Stimulated activated CD4-positive, alpha-beta T cell treated with anti-CD3 and anti-CD28 coated beads, Interleukin-2, amount 100 ng/mL, for 4 hours (primary cell): ENCODE measurements around the gene HPS5.
"Not testable (repeated sequence)": the region's sequence is repeated elsewhere in the genome, so short reads cannot be mapped to it uniquely, and the experiment has no call there.

Source experiments
- DNase-seq: peaks from one replicate; pipeline ENCODE4 v3.0.0-alpha.2; 2020; ENCODE audit warnings: low read depth

The HPS5 gene, protein sequence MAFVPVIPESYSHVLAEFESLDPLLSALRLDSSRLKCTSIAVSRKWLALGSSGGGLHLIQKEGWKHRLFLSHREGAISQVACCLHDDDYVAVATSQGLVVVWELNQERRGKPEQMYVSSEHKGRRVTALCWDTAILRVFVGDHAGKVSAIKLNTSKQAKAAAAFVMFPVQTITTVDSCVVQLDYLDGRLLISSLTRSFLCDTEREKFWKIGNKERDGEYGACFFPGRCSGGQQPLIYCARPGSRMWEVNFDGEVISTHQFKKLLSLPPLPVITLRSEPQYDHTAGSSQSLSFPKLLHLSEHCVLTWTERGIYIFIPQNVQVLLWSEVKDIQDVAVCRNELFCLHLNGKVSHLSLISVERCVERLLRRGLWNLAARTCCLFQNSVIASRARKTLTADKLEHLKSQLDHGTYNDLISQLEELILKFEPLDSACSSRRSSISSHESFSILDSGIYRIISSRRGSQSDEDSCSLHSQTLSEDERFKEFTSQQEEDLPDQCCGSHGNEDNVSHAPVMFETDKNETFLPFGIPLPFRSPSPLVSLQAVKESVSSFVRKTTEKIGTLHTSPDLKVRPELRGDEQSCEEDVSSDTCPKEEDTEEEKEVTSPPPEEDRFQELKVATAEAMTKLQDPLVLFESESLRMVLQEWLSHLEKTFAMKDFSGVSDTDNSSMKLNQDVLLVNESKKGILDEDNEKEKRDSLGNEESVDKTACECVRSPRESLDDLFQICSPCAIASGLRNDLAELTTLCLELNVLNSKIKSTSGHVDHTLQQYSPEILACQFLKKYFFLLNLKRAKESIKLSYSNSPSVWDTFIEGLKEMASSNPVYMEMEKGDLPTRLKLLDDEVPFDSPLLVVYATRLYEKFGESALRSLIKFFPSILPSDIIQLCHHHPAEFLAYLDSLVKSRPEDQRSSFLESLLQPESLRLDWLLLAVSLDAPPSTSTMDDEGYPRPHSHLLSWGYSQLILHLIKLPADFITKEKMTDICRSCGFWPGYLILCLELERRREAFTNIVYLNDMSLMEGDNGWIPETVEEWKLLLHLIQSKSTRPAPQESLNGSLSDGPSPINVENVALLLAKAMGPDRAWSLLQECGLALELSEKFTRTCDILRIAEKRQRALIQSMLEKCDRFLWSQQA

DNA sequence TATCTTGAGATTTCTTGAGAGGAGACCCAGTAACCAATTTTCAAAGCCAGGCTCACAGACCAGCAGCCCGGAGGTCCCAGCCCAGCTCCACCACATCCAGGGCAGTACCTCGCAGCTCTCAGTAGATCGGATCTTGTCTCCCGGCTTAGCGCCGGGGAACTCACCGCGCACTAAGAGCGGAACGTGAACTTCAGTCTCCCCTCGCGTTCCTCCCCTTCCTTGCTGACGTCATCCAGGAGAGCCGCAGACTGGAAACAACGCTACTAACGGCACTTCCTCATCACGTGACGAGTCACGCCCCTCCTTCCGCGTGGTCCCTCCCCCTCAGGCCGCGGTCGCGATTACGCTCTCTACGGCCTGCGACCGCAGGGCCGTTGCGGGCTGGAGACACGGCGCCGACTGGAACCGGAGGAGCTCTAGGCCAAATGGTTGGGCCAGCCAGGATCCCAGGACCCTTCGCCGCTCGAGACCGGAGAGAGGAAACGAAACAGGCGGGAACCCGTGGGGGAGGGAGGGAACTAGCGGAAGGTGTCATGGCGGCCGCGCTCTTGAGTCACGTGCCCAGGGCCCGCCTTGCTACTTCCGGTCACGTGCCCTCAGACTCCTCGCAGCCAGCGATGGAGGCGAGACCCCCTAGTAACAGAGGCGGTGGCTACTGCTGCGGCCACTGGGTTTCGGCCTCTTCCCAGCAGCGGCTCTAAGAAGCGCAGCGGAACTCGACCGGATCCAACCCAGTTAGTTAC lies at the start of gene HPS5, which contains the start of gene GTF2H1:
TSS of gene HPS5 (minus strand) at position 172 of the 743 bp plus-strand sequence. CDS start 4,282 bp downstream, outside the sequence.
TSS of gene GTF2H1 (plus strand) at position 599 of the 743 bp plus-strand sequence. CDS start 10,508 bp downstream, outside the sequence.
- DNase-seq, result peak; percentile 95

DNA sequence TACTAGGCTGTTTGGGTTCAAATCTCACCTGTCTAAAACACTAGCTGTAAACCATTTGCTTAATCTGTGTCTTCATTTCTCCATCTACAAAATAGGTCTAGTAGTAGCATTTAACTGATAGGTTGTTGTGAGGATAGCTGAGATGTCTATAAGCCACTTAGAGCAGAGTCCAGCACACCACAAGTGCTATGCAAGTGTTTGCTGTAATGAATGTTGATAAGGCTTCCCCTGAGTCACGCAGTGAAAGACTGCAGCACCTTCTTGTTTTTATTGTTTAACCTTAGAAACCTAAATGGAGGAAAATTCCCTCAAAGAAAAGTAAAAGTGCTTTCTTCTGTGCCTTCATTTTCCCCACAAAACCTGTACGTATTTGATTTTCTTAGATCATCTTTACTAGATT lies 49.3 kb upstream of the HPS5 start:
- DNase-seq, result no peak

DNA sequence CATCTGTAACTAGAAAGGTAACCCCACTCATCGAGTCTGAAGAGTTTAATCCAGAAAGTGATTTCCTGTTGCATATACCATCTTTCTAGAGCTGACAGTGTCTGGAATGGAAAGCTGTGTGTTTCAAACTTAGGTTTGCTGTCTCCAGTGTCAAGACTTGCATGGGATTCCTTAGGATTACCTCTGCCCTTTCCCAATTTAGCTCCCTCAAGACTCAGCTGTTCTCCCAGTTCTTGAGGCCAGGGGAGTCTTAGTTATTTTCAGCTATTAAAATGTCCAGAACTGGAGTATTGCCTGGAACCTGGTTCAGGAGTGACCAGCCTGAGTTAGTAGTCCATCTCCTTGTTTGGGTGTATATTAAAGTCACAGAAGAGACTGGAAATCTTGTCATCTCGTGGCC lies 47.5 kb upstream of the HPS5 start:
- no peak for DNase-seq

DNA sequence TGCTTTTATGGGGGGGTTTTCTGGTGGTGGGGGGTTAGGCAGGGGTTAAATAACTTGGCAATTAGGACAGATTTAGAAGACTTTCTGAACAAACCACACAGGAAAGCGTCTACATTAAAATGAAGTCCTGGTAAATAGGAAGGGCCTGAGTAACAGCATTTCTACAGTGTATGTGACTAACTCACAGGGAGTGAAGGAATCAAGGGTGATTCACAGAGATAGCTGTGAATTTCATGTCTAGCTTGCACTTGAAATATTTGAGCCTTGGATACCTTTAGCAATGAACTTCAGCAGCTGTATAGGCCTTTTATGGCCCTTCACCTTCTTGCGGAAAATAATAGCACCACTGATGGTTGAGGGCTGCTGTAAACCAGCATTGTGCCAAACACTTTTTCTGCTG lies 46.3 kb upstream of the HPS5 start:
- no peak for DNase-seq

DNA sequence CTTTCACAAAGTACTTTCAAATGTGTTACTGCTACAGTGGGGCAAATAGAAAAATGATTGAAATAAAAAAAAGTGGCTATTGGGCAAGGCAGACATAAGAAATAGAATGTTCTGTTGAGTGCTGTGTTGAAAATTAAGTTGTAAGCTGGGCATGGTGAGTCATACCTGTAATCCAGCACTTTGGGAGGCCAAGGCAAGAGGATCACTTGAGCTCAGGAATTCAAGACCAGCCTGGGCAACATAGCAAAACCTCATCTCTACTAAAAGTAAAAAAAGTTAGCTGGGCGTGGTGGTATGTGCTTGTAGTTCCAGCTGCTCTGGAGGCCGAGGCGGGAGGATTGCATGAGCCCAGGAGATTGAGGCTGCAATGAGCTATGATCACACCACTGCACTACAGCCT lies 45.5 kb upstream of the HPS5 start:
- no peak for DNase-seq

DNA sequence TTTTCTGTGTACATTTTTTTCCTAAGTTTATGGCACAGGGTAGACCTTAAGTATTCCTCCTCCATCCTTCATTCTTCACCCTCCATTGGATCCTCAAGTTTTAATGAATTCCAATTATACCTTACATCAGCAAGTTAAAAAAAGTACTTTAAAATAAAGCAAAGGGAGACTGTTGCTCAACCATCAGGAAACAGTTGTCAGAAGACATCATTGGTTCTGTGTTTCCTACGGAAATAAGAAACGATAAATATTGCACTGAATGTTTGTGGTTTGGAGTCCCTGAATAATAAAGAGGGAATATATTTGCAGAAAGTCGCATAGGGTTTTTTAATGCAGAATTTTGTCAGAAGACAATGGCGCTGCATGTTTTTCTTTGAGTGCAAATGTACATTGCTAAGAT lies 44.3 kb upstream of the HPS5 start:
- DNase-seq, result no peak

DNA sequence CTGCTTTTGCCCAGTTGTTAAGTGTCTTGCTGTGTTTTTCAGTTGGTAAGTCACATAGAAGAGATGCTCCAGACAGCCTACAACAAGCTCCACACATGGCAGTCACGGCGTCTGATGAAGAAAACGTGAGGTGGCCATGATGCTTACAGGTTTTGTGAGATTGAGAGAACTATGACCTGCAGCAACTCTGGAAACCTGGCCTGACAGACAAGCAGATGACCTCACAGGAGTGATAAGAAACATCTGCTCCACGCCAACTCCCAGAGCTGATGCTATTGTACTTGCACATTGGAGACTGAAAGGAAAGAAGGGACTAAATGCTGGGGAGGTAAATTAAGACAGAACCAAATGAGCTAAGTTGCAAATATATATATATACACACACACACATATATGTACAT lies 43.8 kb upstream of the HPS5 start:
- DNase-seq, result no peak

DNA sequence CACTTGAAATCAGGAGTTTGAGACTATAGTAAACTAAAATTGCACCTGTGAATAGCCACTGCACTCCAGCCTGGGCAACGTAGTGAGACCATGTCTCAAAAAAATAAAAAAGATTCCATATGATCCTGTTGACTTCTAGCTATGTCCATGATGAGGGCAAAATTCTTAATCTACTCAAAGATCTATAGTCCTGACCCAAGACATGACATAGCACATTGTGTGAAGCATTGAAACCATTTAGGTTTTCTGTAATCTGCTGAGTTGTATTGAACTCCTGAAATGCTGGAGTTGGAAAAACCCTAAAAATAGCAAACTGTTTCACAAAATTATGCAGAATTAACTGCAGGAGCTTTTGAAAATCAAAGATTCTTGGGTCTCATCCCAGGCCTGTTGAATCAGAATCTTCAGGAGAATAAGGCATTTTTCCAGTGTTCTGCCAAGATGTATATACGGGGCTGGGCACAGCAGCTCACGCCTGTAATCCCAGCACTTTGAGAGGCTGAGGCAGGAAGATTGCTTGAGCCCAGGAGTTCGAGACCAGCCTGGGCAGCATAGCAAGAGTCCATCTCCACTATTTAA lies 42.6 kb upstream of the HPS5 start:
- DNase-seq, result no peak

DNA sequence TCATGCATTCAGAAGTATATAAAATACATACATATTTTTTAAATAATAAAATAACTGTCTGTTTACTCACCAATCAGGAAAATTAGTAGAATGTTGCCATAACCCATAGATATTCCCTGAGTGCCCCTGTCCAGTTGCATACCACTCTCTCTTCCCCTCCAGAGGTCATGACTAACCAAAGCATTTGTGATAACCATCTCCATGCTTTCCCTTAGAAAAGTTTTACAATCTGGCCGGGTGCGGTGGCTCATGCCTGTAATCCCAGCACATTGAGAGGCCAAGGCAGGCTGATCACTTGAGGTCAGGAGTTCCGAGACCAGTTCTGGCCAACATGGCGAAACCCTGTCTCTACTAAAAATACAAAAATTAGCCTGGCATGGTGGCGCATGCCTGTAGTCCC lies 39.2 kb upstream of the HPS5 start:
- no peak for DNase-seq

DNA sequence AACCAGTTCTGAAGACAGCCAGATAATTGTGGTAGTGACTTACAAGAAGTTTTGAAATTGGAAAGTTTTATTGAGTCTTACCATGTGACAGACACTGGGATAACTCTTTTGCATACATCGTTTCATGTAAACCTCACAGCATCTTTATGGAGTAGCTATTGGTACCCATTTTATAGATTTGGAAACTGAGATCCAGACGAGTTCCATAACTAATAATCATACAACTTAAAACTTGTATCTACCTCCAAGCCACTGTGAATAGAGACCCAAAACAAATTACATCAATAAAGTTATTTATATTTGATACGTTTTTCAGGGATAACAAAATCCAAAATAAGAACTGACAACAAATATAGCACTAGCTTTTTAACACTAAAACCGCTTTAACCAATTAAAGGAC lies 36.7 kb upstream of the HPS5 start:
- no peak for DNase-seq

DNA sequence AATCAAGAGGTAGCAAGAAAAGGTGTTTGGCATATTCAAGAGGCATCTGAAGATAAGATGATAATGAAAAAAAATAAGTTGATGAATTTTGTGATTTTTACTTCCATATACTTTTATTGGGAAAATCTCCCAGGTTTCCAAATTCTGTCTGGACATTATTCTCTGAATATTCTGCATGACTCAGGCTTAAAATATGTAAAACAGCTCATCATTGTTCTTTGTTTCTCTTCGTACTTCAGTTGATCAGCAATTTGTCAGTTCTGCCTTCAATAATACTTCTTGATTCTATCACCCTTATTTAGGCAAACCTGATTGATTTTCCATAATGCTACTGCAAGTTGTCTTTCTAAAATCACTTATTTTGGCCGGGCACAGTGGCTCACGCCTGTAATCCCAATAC lies 30.6 kb upstream of the HPS5 start:
- DNase-seq, result no peak

DNA sequence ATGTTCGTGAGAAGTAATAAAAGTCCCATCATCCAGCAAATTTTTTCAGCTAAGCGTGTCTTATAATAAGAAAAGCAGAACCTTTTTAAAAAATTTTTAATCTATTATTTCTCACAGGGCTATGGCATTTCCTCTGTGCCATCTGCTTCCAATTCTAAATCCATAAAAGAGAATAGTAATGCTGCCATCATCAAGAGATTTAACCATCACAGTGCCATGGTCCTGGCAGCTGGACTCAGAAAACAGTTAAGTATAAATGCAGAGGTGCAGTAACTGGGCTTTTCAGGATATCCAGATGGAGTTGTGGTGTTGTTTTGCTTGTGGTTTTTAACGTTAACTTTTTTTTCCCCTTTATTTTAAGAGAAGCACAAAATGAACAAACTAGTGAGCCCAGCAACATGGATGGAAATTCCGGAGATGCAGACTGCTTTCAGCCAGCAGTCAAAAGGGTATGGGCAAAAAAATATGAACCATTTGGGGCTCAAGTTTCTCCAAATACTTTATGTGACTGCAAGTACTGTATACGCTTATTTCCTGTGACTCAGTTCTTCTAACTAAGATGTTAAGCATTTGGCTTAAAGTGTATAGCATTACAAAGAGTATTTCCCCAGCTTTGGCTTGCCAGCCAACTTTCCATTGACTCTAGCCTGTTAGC lies 25.7 kb upstream of the HPS5 start:
- no peak for DNase-seq

DNA sequence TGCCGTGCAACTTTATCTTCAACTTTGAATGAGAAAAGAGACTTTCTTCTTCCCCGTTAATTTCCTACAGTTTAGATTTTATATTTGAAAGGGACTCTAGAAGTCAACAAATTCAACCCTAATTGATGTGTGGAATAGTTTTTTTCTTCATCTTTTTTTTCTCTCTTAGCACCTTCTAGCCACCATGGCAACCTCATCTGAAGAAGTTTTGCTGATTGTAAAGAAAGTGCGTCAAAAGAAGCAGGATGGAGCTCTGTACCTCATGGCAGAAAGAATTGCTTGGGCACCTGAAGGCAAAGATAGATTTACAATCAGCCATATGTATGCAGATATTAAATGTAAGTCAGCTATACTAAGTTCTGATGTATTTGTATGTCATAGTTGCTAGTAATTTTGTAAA lies 11.0 kb upstream of the HPS5 start:
- no peak for DNase-seq

DNA sequence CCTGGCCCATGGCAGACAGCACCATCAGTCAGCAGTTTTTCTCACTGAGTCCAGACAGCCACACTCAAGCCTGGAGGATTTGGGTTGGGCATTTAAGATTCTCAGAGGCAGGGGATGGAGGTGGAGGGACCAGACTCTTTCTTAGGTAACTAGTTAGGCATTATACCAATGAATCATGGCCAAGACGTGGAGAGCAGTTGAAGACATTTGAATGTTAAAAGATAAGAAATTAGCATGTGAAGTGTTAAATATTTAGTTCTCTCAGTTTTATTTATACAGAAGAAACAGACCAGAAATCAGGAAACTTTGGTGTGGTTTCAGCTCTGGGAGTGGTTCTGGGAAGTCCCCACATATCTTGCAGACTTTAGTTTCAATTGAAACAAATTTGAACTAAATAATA lies 10.4 kb upstream of the HPS5 start:
- DNase-seq, result no peak

DNA sequence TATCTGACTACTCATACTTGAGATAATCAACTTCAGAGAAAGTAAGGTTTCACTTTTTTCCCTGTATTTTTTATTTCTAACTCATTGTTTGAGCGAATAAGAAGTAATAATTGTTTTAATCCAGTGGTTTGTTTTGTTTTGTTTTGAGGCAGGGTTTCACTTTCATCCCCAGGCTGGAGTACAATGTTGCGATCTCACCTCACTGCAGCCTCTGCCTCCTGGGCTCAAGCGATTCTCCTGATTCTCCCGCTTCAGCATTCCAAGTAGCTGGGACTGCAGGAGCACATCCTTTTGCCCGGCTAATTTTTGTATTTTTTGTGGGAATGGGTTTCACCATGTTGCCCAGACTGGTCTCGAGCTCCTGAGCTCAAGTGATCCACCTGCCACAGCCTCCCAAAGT lies 9.0 kb upstream of the HPS5 start:
- DNase-seq, result no peak

DNA sequence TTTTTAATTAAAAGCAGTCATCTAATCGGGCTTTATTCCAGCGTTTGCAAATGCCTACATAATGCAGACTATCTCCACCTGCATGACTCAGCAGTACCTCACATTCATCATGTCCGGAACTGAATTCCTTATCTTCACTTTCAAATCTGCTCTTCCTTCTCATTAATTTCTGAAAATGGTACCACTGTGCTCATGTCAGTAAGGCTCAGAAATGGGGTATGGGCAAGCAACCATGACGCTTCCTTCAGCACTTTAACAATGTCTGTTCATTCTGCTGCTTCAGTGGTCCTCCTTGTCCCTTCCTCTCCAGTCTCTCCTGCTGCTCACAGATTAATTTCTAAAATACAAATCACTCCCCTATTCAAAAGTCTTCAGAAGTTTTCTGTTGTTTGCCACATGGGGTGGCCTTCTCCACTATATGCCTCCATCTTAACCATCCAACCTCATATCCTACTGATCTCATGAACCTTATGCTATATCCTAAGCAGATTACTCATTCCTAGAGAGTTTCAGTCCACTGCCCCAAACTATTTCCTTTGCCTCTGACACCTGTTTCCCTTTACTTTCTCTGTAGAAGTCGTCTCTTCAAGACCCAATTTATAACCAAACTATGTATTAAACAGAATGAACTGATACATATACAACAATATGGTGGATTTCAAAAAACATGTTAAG lies 7.4 kb upstream of the HPS5 start:
- no peak for DNase-seq

DNA sequence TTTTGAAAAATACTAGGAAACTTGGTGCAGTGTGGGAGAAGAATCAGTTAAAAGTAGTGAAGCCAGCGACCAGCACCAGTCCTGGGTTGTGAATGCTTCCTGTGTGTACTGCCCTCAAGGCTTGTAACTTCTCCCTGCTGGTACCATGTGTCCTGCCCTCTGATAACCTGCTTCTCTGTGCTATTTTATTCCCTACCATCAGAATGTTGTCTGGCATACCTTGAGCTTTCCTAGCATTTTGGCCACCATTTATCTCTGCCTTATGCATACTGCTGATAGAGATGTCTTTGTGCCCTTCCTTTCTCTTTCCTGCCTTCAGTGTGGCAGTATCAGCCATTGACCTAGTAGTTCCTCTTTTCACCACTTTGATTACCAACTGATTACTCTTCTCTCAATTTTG lies 2.4 kb upstream of the HPS5 start:
- no peak for DNase-seq

DNA sequence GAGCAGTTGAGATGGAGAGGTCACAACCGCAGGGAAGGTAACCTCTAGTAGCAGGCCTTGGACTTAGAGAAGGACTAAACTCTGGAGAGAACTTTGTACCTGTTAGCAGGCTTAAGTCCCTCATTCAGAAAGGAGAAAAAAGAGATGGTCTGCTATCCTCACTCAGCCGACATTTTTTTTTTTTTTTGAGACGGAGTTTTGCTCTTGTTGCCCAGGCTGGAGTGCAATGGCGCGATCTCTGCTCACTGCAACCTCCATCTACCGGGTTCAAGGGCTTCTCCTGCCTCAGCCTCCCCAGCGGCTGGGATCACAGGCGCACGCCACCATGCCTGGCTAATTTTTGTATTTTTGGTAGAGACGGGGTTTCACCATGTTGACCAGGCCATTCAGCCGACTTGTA lies 1.9 kb upstream of the HPS5 start:
- DNase-seq, result not testable (repeated sequence)

DNA sequence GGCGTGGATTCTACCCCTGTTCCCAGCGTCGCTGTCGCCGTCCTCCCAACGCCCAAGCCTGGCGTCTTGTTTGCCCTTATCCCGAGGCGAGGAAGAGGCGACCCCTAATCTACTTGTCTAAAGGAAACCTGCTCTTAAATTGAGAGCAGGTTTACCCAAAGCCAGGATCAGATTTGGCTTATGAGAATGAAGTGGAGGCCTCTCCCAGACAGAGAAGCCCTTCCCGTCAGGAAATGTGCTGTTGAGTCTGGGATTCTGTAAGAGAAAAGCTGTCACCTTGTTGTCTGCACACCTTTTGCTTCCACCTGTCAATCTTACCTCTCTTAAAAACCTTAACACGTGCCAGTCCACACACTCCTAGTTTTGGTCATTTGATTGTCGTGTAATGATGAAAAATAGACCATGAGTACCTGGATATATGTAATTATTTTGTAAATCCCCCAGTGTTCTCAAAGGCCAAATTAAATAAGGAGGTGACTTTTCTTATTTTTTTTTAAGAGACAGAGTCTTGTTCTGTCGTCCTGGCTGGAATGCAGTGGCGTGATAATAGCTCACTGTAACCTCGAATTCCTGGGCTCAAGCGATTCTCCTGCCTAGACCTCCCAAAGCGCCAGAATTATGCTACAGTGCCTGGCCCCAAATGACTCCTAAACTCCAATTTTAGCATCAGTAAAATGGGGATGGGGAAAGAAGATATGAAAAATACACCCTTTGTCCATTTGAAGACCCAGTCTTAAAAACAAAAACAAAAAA lies 1.1 kb upstream of the HPS5 start:
- DNase-seq, result no peak

DNA sequence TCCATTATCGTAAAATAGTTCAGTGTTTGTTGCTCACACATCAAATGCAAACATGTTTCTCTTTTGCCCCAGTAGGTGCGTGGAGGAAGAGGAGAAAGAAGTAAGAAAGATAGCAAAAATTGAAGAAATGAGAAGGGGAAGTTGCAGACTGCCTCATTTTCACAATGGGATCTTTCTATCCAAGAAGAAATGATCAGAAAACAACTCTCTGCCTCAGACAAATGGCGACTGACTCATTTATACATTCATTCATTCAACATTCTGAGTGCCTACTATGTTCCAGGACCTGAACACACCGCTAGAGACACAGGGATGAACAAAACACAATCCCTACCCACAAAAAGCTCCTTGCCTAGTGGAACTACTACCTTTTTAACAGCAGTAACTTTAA lies 367 bp downstream of the HPS5 start:
- DNase-seq, result no peak
